Ishikawa (cell line): ENCODE measurements around the gene AP5Z1.

Source experiments
- CREB1 ChIP-seq: IDR thresholded peaks from 2 replicates; pipeline ENCODE4 v1.6.1; 2012; ENCODE audit warnings: low read depth
- NFIC ChIP-seq: IDR thresholded peaks from 2 replicates; pipeline ENCODE4 v1.6.1; 2012
- REST ChIP-seq: IDR thresholded peaks from 2 replicates; pipeline ENCODE4 v1.6.1; 2012; ENCODE audit warnings: low read depth, mild to moderate bottlenecking

- no peak for TF ChIP-seq REST
- no peak for TF ChIP-seq NFIC
- no peak for TF ChIP-seq CREB1
Observed at GRCh38 chr7:4768597-4769569, 6.5 kb upstream of the AP5Z1 start.
